Measurements from ENCODE around the gene ANO6. TPM values are rescaled to one million over a fixed set of nuclear protein-coding genes. Genes with fewer than 3 reads are reported as not detected.

Gene ANO6
- total RNA-seq, 1 experiment from 2014 or later = 20.4 TPM

DNA sequence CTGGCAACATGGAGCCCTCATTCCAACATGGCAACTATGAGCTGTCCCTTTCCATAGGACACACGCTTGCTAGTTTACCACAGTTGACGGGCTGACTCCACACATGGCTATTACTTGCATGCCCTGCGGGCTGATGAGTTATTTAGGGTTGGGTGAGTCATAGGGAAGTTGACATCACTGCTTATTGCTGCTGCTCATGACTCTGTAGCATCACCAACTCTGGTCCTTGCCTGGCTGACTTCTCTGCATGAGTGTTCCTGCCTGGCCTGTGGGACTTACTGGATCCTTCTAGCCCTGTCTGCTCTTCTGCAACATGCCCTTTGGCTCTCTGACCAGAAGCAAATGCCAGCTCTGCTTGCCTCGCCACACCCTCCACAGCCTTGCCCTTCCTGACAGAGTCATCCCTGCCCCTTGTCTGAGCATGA lies 199.5 kb downstream of the ANO6 start:
- H3K4me3 ChIP-seq = no peak overlapping the region
- no peaks in the 10 kb centered on the region for H3K27me3 ChIP-seq
- H3K36me3 ChIP-seq = peaks cover 31% of the 10 kb centered on the region
- DNase-seq = peak; percentile 98
- H3K9me3 ChIP-seq = no peaks in the 10 kb centered on the region

- H3K9me3 ChIP-seq = no peaks in the 10 kb centered on the region
- no peaks in the 10 kb centered on the region for H3K27me3 ChIP-seq
- peaks cover 31% of the 10 kb centered on the region for H3K36me3 ChIP-seq
- DNase-seq = no peak
- no peak overlapping the region for H3K4me3 ChIP-seq
Observed at GRCh38 chr12:45416126-45416525, 200.2 kb downstream of the ANO6 start.

GRCh38 chr12:45418520-45418919 lies 202.6 kb downstream of the ANO6 start:
- no peak for DNase-seq
- no peak overlapping the region for H3K4me3 ChIP-seq
- H3K27me3 ChIP-seq = no peaks in the 10 kb centered on the region
- H3K36me3 ChIP-seq = peaks cover 29% of the 10 kb centered on the region
- H3K9me3 ChIP-seq = no peaks in the 10 kb centered on the region

DNA sequence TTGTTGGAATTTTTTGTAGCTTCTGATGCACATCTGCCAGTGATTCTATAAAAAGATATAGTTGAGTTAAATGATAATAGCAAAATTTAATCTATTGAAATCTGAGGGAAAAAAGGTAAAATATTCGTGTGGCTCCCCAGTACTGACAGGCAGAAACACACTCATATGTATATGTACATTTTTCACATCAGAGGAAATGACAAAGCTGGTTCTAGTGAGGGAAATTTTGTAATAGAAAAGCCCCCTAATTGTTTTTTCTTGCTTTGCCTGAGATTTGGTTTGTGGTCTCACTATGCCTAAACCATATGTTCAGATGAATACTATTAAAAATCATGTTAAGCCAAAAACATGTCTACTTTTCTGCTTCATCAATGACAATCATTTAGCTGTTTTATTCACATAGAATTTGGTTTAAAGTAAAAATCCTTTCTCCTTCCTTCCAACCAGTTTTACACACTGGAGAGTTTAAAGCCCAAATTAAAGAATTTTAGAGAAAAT lies 203.5 kb downstream of the ANO6 start:
- Histone ChIP-seq H3K36me3 (peaks cover 29% of the 10 kb centered on the region), H3K27me3 (no peaks in the 10 kb centered on the region), H3K9me3 (no peaks in the 10 kb centered on the region), H3K4me3 (no peak overlapping the region)
- no peak for DNase-seq

DNA sequence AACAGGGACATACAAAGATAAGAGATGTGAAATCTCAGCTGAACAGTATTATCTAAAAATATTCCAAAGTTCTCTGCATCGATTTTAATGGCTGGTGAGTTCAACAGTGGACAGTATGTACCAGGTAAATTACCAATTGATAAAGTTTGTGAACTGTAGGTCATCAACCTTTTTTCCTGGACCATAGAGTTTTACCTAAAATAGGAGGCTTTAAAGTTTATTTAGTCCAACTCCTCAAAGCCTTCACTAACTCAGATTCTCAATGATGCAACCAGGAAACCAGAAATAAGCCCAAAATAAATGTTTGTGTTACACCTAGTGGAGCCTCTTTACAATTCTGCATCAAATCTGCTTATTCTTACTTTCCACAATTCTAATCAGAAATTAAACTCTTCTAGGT lies 205.8 kb downstream of the ANO6 start:
- H3K9me3 ChIP-seq = no peaks in the 10 kb centered on the region
- no peak for DNase-seq
- H3K4me3 ChIP-seq = no peak overlapping the region
- no peaks in the 10 kb centered on the region for H3K27me3 ChIP-seq
- H3K36me3 ChIP-seq = peaks cover 23% of the 10 kb centered on the region

DNA sequence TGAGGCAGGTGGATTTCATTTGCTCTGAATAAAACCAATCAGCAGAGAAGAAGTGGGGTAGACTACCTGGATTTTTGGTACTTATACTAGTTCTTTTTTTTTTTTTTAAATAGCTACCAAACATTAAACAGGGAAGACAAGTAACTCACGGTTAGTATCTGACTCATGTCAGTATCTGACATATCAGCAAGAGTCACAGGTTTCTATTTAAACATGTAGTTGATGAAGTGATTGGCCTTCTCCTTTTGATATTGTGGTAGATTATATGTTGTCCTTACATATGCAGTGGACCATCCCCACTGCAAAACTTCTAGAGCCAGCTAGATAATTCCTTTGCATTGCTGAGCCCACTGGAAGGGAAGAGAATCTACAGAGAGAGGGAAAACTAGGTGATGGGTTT lies 208.0 kb downstream of the ANO6 start:
- Histone ChIP-seq H3K4me3 (no peak overlapping the region), H3K9me3 (no peaks in the 10 kb centered on the region), H3K27me3 (no peaks in the 10 kb centered on the region), H3K36me3 (peaks cover 12% of the 10 kb centered on the region)
- DNase-seq = no peak

GRCh38 chr12:45425426-45425825 lies 209.5 kb downstream of the ANO6 start:
- Histone ChIP-seq H3K4me3 (no peak overlapping the region), H3K27me3 (no peaks in the 10 kb centered on the region), H3K9me3 (no peaks in the 10 kb centered on the region), H3K36me3 (peaks cover 14% of the 10 kb centered on the region)
- no peak for DNase-seq

DNA sequence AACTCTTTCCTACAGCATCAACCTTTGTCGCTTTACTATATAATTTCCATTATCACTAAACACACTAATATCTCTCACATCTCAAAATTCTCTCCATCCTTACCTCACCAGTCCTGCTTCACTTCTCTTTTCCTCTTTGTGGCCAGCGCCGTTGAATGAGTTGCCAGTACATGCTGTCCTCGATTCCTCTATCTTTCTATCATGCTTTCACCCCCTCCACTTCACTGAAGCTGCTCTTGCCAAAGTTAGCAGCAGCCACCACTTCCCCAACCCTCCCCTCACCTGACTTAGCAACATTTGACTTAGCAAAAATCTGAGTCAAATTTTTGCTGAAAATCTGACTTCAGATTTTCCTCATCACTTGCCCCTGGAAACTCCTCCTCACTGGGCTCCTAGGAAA lies 210.4 kb downstream of the ANO6 start:
- Histone ChIP-seq H3K27me3 (no peaks in the 10 kb centered on the region), H3K4me3 (no peak overlapping the region), H3K36me3 (peaks cover 14% of the 10 kb centered on the region), H3K9me3 (no peaks in the 10 kb centered on the region)
- no peak for DNase-seq

- Histone ChIP-seq H3K27me3 (no peaks in the 10 kb centered on the region), H3K4me3 (no peak overlapping the region), H3K9me3 (no peaks in the 10 kb centered on the region), H3K36me3 (peaks cover 14% of the 10 kb centered on the region)
- DNase-seq = no peak
Observed at GRCh38 chr12:45427042-45427441, 211.1 kb downstream of the ANO6 start.

DNA sequence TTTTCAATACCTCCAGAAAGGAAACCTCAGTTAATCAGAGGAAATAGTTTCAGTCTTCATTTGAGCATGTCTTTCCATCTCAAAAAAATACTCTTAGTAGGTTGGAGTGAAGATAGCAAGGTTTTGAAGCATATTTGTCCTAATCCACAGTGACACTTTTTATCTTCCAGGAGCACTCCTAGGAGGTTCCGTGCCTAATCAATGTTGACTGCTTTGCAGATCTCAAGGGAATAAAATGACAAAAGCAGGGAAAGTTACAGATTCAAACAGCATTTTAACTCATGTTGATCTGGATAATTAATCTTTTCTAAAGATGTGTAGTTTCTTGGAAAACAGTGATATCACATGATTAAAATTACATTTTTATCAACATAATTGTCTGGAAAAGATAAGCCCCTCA lies 213.9 kb downstream of the ANO6 start:
- H3K36me3 ChIP-seq = peaks cover 9% of the 10 kb centered on the region
- no peak for DNase-seq
- H3K27me3 ChIP-seq = no peaks in the 10 kb centered on the region
- no peaks in the 10 kb centered on the region for H3K9me3 ChIP-seq
- no peak overlapping the region for H3K4me3 ChIP-seq

DNA sequence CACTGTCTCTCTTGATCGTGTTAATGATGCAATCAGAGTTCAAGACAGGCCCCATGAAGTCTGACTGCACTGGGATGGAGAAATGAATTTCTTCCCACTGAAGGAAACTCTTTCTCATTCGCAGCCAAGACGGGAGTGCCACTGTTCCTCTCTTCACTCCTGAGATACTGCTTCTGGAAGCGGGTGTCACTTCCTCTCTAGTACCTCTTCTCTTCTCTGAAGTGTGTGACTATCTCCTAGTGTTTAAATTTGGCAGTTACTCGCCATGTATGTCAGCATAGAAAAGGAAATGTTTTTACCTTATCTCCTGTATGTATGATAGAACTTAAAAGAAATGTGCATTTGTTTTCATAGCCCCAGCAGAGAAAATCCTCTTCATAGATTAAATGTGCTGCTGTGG lies 215.2 kb downstream of the ANO6 start:
- Histone ChIP-seq H3K4me3 (no peak overlapping the region), H3K9me3 (no peaks in the 10 kb centered on the region), H3K36me3 (peaks cover 6% of the 10 kb centered on the region), H3K27me3 (no peaks in the 10 kb centered on the region)
- no peak for DNase-seq

- no peak for DNase-seq
- H3K4me3 ChIP-seq = no peak overlapping the region
- H3K36me3 ChIP-seq = peaks cover 6% of the 10 kb centered on the region
- H3K27me3 ChIP-seq = no peaks in the 10 kb centered on the region
- no peaks in the 10 kb centered on the region for H3K9me3 ChIP-seq
Observed at GRCh38 chr12:45432710-45433109, 216.8 kb downstream of the ANO6 start.

- Histone ChIP-seq H3K36me3 (peaks cover 6% of the 10 kb centered on the region), H3K27me3 (no peaks in the 10 kb centered on the region), H3K9me3 (no peaks in the 10 kb centered on the region), H3K4me3 (no peak overlapping the region)
- no peak for DNase-seq
Observed at GRCh38 chr12:45433441-45433868, 217.6 kb downstream of the ANO6 start.

DNA sequence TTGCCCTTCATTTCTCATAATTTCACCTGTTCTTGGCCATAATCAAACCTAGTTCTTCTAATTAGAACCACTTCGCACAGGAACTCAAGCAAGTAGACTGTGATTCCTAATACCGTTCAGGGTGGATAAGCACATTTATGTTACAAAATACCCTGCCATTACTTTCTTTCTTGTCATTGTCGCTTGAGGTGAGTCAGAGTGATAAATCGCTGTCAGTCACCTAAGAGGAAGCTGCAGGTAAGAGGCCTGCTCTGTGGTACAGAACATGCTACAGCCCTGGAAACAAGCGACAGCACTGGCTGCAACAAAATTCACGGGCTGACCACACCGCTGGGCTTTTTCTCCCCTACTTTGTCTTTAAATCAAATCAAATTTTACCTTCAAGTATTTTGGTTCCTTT lies 218.2 kb downstream of the ANO6 start:
- Histone ChIP-seq H3K4me3 (no peak overlapping the region), H3K27me3 (no peaks in the 10 kb centered on the region), H3K9me3 (no peaks in the 10 kb centered on the region), H3K36me3 (peaks cover 3% of the 10 kb centered on the region)
- no peak for DNase-seq

- no peaks in the 10 kb centered on the region for H3K9me3 ChIP-seq
- H3K4me3 ChIP-seq = no peak overlapping the region
- no peaks in the 10 kb centered on the region; the same call in 1 of the 2 replicates for H3K36me3 ChIP-seq
- no peak for DNase-seq
- no peaks in the 10 kb centered on the region for H3K27me3 ChIP-seq
Observed at GRCh38 chr12:45435945-45436710, 220.2 kb downstream of the ANO6 start.

GRCh38 chr12:45439039-45439438 lies 223.1 kb downstream of the ANO6 start:
- H3K27me3 ChIP-seq = no peaks in the 10 kb centered on the region
- H3K36me3 ChIP-seq = no peaks in the 10 kb centered on the region
- H3K9me3 ChIP-seq = no peaks in the 10 kb centered on the region; the same call in 1 of the 2 replicates
- H3K4me3 ChIP-seq = no peak overlapping the region
- DNase-seq = peak; percentile 24

DNA sequence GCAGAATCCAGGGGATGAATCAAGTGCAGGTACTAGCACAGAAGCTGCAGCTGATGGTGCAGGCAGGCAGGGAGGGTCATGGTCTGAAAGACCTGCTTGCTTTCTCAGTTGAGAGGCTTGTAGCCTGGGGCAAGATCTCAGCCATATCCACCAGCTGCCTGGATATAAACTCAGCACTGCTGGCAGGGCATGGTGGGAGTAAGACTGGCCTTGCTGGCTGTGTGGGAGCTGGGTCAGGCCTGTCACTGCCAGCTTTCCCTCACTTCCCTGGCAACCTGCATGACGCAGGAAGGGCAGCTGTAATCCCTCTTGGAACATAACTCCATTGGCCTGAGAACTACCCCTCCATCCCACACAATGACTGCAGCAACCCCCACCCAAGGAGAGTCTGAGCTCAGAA lies 230.1 kb downstream of the ANO6 start:
- Histone ChIP-seq H3K27me3 (no peaks in the 10 kb centered on the region), H3K36me3 (no peaks in the 10 kb centered on the region), H3K4me3 (no peak overlapping the region), H3K9me3 (peaks cover 7% of the 10 kb centered on the region)
- DNase-seq = no peak

DNA sequence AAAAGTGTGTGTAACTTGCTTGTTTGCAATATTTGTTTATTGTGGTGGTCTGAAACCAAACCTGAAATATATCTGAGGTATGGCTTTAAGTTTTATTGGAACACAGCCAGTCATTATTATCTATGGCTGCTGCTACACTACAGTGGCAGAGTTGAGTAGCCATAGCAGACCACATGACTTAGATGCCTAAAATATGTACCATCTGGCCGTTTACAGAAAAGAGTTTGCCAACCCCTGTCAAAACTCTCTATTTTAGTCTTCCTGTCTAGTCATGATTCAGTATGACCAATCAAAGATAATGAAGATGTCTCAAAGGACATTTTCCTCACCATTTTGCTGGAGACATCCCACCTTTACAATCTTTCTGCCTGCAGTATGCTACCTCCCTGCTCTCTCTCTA lies 242.3 kb downstream of the ANO6 start:
- no peak for DNase-seq
- Histone ChIP-seq H3K36me3 (no peaks in the 10 kb centered on the region), H3K4me3 (no peak overlapping the region), H3K9me3 (no peaks in the 10 kb centered on the region), H3K27me3 (no peaks in the 10 kb centered on the region)
